ENCODE data around the gene ASXL2.

GRCh38 chr2:25819597-25820039 is 58.7 kb downstream of the ASXL2 start:
- TF ChIP-seq CTCF (conservative IDR thresholded peaks at IDR 0.05; ENCODE audit: low read depth, low read length) (no peak), EZH2 (IDR thresholded peaks at IDR 0.05; ENCODE audit: borderline replicate concordance, low read depth, low read length, poor library complexity, severe bottlenecking) (no peak)
